Measurements from ENCODE around the gene NRAS. TPM values are rescaled to one million over a fixed set of nuclear protein-coding genes. Genes with fewer than 3 reads are reported as not detected.

NRAS gene
- polyA plus RNA-seq, 1 of the 3 experiments (the other 2 are of a cell fraction), result 15.9 TPM

GRCh38 chr1:114745291-114745690 lies 28.7 kb upstream of the NRAS start:
- H4K20me1 ChIP-seq (ENCODE audit: insufficient read depth), result peaks cover 99% of the 10 kb centered on the region
- ChIA-PET POLR2A (interaction anchor here (0.9 kb wide), 1 partner anchor 35 kb away, joined by 3 read pairs; the partner anchor contains the start of gene SIKE1), CTCF (interaction anchor here (1.1 kb wide), 1 partner anchor 12 kb away, joined by 3 read pairs; the partner anchor contains the start of gene CSDE1)
- peak overlapping the region in 1 of 2 experiments; percentile 32; a peak in 1 of 4 replicates for H3K27ac ChIP-seq (ENCODE audit: low read depth in 2 of 2, low read length in 1 of 2)
- no peak overlapping the region for H2AFZ ChIP-seq (ENCODE audit: low read depth)
- TF ChIP-seq IRF3 (IDR thresholded peaks at IDR 0.05; ENCODE audit: low read depth, low read length), result no peak
- TF ChIP-seq EZH2phosphoT487 (IDR thresholded peaks at IDR 0.05; ENCODE audit: borderline replicate concordance, low read depth), result no peak
- TF ChIP-seq, protein P1, sequence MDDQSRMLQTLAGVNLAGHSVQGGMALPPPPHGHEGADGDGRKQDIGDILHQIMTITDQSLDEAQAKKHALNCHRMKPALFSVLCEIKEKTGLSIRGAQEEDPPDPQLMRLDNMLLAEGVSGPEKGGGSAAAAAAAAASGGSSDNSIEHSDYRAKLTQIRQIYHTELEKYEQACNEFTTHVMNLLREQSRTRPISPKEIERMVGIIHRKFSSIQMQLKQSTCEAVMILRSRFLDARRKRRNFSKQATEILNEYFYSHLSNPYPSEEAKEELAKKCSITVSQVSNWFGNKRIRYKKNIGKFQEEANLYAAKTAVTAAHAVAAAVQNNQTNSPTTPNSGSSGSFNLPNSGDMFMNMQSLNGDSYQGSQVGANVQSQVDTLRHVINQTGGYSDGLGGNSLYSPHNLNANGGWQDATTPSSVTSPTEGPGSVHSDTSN (IDR thresholded peaks at IDR 0.05), result no peak
- no peak for TF ChIP-seq RAD21 (IDR thresholded peaks at IDR 0.05; ENCODE audit: low read length)
- no peak for TF ChIP-seq MXI1 (IDR thresholded peaks at IDR 0.05; ENCODE audit: low read depth, low read length)
- TF ChIP-seq, protein P2, sequence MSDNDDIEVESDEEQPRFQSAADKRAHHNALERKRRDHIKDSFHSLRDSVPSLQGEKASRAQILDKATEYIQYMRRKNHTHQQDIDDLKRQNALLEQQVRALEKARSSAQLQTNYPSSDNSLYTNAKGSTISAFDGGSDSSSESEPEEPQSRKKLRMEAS (IDR thresholded peaks at IDR 0.05; ENCODE audit: low read depth), result no peak
- no peak for TF ChIP-seq SIN3A (IDR thresholded peaks at IDR 0.05; ENCODE audit: borderline replicate concordance, low read depth, low read length)
- no peak for TF ChIP-seq FOSL2 (IDR thresholded peaks at IDR 0.05; ENCODE audit: borderline replicate concordance, low read depth)
- no peak for TF ChIP-seq NFIC (IDR thresholded peaks at IDR 0.05; ENCODE audit: borderline replicate concordance)
- no peak for TF ChIP-seq EP300 (IDR thresholded peaks at IDR 0.05; ENCODE audit: borderline replicate concordance in 1 of 2, low read depth in 1 of 2, low read length in 1 of 2)
- TF ChIP-seq TEAD4 (IDR thresholded peaks at IDR 0.05; ENCODE audit: borderline replicate concordance, insufficient read depth), result no peak
- peaks cover 100% of the 10 kb centered on the region for H3K79me2 ChIP-seq (ENCODE audit: insufficient read depth)
- H3K4me2 ChIP-seq, result no peak overlapping the region
- H3K9ac ChIP-seq, result no peak overlapping the region
- H3K4me3 ChIP-seq (ENCODE audit: low read depth in 2 of 2, low read length in 1 of 2), result no peak overlapping the region
- no peaks in the 10 kb centered on the region for H3K9me3 ChIP-seq
- 0 out of 4 replicates have a peak, but pooled peaks cover 0 to under 1% of the 10 kb centered on the region in 2 experiments for H3K4me1 ChIP-seq (ENCODE audit: control insufficient read depth in 1 of 2, insufficient read depth in 2 of 2, low read depth in 1 of 2, low read length in 1 of 2)
- no peaks in the 10 kb centered on the region for H3K27me3 ChIP-seq (ENCODE audit: insufficient read depth)
- peaks cover 81 to 89% of the 10 kb centered on the region in 2 experiments for H3K36me3 ChIP-seq (replicated peaks in 1 of 2; ENCODE audit: control insufficient read depth in 1 of 2, insufficient read depth in 2 of 2, low read length in 1 of 2)
- 93% methylated on average over 2 of the region's 2 CpGs for WGBS (ENCODE audit: low lambda C conversion rate)
- DNase-seq, result no peak
- no peaks in the 10 kb centered on the region for H3F3A ChIP-seq (replicated peaks; ENCODE audit: insufficient read depth)
- H3K9me2 ChIP-seq, result no peaks in the 10 kb centered on the region

DNA sequence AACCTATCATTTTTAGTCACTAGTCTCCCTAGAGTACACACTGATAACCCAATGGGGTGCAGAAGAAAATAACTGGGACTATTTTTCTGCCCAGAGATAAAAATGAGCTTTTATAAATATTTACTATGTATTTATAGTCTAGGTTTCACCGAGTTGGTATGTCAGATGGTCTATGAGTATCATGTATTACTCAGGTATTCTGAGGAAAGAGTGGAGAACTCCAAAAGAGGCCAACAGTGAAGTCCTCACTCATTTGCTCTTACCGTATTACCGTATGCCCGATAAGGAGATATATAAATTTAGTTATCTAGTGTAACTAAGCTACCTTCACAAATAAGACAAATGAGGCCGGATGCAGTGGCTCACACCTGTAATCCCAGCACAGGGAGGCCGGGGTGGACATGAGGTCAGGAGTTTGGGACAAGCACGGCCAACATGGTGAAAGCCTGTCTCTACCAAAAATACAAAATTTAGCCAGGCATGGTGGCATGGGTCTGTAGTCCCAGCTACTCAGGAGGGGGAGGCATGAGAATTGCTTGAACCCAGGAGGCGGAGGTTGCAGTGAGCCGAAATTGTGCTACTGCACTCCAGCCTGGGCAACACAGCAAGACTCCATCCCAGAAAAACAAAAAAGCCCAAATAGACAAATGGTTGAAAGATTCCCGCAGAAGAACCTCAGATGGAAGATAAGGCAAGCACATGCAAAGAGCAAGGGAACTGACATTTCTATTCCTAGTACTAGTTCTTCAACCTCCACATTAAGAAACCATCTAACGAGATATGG lies 25.6 kb upstream of the NRAS start:
- H3K79me2 ChIP-seq (ENCODE audit: insufficient read depth), result peaks cover 99% of the 10 kb centered on the region
- no peaks in the 10 kb centered on the region for H3K27me3 ChIP-seq (ENCODE audit: insufficient read depth)
- DNase-seq, result no peak
- no peaks in the 10 kb centered on the region for H3F3A ChIP-seq (replicated peaks; ENCODE audit: insufficient read depth)
- no peaks in the 10 kb centered on the region for H3K9me2 ChIP-seq
- POLR2A ChIA-PET, result no interaction called here
- H3K36me3 ChIP-seq (replicated peaks in 1 of 2; ENCODE audit: control insufficient read depth in 1 of 2, insufficient read depth in 2 of 2, low read length in 1 of 2), result peaks cover 75 to 83% of the 10 kb centered on the region in 2 experiments
- H3K4me3 ChIP-seq (ENCODE audit: low read depth in 2 of 2, low read length in 1 of 2), result no peak overlapping the region
- no peak overlapping the region for H3K27ac ChIP-seq (ENCODE audit: low read depth in 2 of 2, low read length in 1 of 2)
- H3K9ac ChIP-seq, result no peak overlapping the region
- H4K20me1 ChIP-seq (ENCODE audit: insufficient read depth), result peaks cover 92% of the 10 kb centered on the region
- no peaks in the 10 kb centered on the region for H3K9me3 ChIP-seq
- CTCF ChIA-PET, result no interaction called here
- WGBS (ENCODE audit: low lambda C conversion rate), result 95% methylated on average over 11 of the region's 11 CpGs
- H3K4me1 ChIP-seq (ENCODE audit: control insufficient read depth in 1 of 2, insufficient read depth in 2 of 2, low read depth in 1 of 2, low read length in 1 of 2), result no peaks in the 10 kb centered on the region
- no peak overlapping the region for H3K4me2 ChIP-seq
- no peak overlapping the region for H2AFZ ChIP-seq (ENCODE audit: low read depth)
- TF ChIP-seq, protein P1 (IDR thresholded peaks at IDR 0.05), result no peak
- TF ChIP-seq ZBTB33 (IDR thresholded peaks at IDR 0.05; ENCODE audit: borderline replicate concordance, low read depth), result no peak
- TF ChIP-seq, protein P2 (IDR thresholded peaks at IDR 0.05; ENCODE audit: low read depth), result no peak
- TF ChIP-seq SMC3 (IDR thresholded peaks at IDR 0.05; ENCODE audit: low read depth, low read length), result no peak
- TF ChIP-seq USF2 (IDR thresholded peaks at IDR 0.05; ENCODE audit: borderline replicate concordance, low read depth, low read length), result no peak
- no peak for TF ChIP-seq GABPA (IDR thresholded peaks at IDR 0.05; ENCODE audit: low read depth)
- TF ChIP-seq SIN3A (IDR thresholded peaks at IDR 0.05; ENCODE audit: borderline replicate concordance, low read depth, low read length), result no peak

Data from SK-N-SH (cell line).